ENCODE measurements around the gene ENAH. TPM values are rescaled to one million over a fixed set of nuclear protein-coding genes. Genes with fewer than 3 reads are reported as not detected.
A peak's percentile ranks its signal among the peaks of the same experiment; 100 is the strongest.

The ENAH gene
- total and polyA plus RNA-seq, 2 experiments from 2014 or later = 46.4 to 124 TPM

DNA sequence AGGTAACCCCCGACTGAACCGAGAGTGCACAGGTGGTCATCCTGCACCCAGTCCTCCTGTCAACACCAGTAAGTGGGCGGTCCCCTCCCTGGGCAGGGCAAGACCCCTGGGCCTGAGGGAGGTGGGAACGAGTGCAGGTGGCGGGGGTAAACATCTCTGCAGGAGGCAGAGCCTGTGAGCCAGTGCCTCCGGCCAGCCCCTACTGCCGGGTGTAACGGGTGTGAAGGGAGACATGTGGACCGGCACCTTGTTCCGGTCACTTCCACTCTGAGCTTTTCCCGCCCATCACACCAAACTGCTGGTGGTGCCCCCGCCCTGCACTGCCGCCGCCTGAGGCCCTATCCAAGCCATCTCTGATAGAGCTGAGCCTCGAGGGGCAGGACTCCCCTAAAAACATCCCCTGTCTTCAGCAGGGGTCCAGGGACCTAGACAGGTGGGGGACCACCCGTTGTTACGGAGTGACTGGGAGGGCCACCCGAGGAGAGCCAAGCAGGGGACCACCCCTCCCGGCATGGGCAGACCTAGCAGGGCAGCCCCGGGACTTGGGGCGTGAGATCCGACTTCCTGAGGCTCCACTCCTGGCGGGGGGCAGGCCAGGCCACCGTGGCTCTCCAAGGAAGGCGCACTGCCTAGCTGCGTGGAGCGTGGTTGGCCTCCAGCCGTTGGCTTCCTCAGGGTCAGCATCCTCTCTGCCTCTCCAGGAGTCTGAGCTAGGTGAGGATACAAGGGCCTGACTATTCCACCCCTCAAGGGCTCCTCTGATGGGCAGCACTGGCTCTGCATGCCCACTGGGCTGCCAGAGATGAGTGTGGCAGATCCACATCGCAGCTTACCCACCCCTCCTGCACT lies 181.2 kb downstream of the ENAH start:
- no peak overlapping the region for H3K4me3 ChIP-seq
- peaks cover 6% of the 10 kb centered on the region for H3K4me1 ChIP-seq (ENCODE audit: low read depth)
- DNase-seq (ENCODE audit: low read depth in 1 of 2, low spot score in 1 of 2) = no peak
- H3K9me3 ChIP-seq (ENCODE audit: low read depth) = no peaks in the 10 kb centered on the region
- no peaks in the 10 kb centered on the region for H3K27me3 ChIP-seq
- no peak overlapping the region for H3K27ac ChIP-seq
- H3K36me3 ChIP-seq = no peaks in the 10 kb centered on the region
- TF ChIP-seq, protein P1, sequence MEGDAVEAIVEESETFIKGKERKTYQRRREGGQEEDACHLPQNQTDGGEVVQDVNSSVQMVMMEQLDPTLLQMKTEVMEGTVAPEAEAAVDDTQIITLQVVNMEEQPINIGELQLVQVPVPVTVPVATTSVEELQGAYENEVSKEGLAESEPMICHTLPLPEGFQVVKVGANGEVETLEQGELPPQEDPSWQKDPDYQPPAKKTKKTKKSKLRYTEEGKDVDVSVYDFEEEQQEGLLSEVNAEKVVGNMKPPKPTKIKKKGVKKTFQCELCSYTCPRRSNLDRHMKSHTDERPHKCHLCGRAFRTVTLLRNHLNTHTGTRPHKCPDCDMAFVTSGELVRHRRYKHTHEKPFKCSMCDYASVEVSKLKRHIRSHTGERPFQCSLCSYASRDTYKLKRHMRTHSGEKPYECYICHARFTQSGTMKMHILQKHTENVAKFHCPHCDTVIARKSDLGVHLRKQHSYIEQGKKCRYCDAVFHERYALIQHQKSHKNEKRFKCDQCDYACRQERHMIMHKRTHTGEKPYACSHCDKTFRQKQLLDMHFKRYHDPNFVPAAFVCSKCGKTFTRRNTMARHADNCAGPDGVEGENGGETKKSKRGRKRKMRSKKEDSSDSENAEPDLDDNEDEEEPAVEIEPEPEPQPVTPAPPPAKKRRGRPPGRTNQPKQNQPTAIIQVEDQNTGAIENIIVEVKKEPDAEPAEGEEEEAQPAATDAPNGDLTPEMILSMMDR (IDR thresholded peaks at IDR 0.05; ENCODE audit: low read depth, low read length) = no peak

DNA sequence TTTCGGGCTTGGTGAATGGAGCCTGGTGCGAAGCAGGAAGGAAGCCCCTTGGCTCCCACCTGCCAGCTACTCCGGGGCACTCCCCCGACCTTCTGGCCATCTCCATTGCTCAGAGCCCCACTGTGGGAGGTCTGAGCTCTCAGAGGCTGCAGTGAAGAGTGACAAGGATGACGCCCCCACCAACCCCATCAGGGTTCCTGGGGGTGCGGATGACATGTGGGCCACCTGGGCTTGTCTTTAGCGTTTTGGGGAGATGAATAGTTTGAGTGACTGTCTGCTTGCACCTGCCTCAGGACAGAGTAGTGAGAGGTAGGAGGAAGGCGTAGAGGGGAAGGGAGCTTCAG lies 181.8 kb downstream of the ENAH start:
- Histone ChIP-seq H3K4me3 (no peak overlapping the region), H3K9me3 (ENCODE audit: low read depth) (no peaks in the 10 kb centered on the region), H3K27ac (no peak overlapping the region), H3K36me3 (no peaks in the 10 kb centered on the region), H3K27me3 (no peaks in the 10 kb centered on the region), H3K4me1 (ENCODE audit: low read depth) (peaks cover 6% of the 10 kb centered on the region)
- DNase-seq (ENCODE audit: low read depth in 1 of 2, low spot score in 1 of 2) = no peak
- TF ChIP-seq, protein P1 (IDR thresholded peaks at IDR 0.05; ENCODE audit: low read depth, low read length) = no peak

DNA sequence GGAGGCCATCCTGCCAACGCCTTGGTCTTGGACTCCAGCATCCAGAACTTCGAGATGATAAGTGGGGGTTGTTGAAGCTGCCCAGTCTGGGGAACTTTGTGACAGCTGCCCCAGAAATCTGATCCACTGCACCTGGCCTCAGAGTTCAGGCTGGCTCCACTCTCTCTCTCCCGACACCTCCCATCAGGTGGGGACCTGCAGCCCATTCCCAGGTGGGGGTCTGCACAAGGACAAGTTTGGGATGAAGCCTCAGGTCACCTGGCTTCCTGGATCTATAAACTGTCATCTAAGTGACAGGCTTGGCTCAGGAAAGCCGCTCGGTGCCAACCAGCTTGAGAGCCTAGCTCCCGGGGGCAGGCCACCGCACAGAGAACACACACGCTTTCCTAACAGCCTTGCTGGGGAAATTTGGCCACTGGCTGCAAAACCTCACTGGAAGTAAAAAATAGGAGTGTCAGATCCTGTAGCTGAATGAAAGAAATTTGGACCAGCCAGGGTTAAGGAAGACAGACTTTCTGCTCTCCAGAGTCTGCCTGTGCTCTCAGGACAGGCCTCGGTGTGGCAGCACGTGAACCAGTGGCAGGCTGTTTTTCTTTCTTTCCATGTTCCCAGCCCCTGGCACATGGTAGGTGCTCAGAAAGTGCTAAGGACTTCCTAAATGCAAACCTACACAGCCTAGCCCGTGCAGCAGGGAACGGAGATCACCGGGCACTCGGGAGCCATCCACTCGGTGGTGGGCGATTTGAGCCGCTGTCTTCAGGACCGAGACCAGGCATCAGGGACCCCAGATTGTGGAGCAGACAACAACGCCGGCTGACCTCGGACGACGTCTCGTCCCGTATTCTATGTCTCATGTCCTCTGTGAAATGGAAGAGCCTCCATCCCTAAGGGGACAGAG lies 182.5 kb downstream of the ENAH start:
- Histone ChIP-seq H3K4me1 (ENCODE audit: low read depth) (peaks cover 6% of the 10 kb centered on the region), H3K27me3 (no peaks in the 10 kb centered on the region), H3K4me3 (no peak overlapping the region), H3K36me3 (no peaks in the 10 kb centered on the region), H3K27ac (no peak overlapping the region), H3K9me3 (ENCODE audit: low read depth) (no peaks in the 10 kb centered on the region)
- TF ChIP-seq, protein P1 (IDR thresholded peaks at IDR 0.05; ENCODE audit: low read depth, low read length) = no peak
- no peak for DNase-seq (ENCODE audit: low read depth in 1 of 2, low spot score in 1 of 2)

DNA sequence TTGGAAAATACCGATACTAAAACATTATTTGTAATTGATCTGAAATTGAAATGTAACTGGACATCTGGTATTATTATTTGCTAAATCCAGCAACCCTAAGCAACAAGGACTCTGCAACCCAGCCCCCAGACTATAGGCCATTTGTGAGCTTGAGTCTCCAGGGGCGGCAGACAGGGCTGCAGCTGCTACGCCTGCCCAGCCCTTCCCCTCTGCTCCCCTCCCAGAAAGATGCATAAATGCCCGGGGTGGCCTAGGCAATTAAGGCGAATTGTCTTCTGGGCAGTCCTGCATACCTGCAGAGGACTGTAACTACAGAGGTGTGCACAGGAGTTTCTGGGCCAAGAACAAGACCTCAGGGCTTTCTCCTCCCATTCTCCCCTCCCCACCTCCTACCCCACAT lies 183.9 kb downstream of the ENAH start:
- no peak overlapping the region for H3K4me3 ChIP-seq
- H3K36me3 ChIP-seq = no peaks in the 10 kb centered on the region
- H3K9me3 ChIP-seq (ENCODE audit: low read depth) = no peaks in the 10 kb centered on the region
- no peak overlapping the region for H3K27ac ChIP-seq
- H3K4me1 ChIP-seq (ENCODE audit: low read depth) = peaks cover 11% of the 10 kb centered on the region
- no peak for DNase-seq (ENCODE audit: low read depth in 1 of 2, low spot score in 1 of 2)
- H3K27me3 ChIP-seq = no peaks in the 10 kb centered on the region
- TF ChIP-seq, protein P1 (IDR thresholded peaks at IDR 0.05; ENCODE audit: low read depth, low read length) = no peak

DNA sequence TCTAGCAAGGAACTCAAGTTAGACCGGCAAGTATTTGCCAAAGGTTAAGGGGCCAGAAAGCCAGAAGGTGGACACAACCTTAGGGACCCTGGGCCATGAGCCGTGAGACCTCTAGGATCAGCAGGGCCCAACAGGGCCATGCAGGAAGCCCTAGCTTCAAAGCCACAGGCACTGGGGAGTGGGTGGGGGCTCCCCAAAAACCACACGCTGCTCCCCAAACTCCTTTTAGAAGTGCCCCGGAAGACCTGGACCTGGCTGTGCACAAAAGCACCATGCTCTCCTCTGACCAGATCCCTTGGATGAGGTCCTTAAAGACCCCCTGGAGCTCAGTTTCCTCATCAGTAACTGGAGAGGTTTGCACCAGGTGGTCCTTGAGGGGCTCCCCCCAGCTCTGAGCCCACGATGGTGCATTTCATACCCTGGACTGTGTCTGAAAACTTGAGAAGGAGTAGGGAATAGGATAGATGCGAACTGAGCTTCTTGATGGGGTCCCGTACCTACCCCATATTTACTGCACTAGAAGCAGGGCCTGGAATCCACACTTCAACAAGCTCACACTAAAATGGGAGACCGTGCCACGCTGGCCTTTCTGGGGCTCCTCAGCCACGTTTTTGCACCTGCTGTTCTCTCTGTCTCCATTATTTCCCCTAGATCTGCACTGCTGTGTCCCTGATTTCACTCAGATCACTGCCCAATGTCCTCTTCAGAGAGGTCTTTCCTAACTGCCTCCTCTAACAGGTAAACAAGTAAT lies 184.5 kb downstream of the ENAH start:
- H3K4me1 ChIP-seq (ENCODE audit: low read depth) = peaks cover 11% of the 10 kb centered on the region
- peak overlapping the region; percentile 67 for H3K27ac ChIP-seq
- H3K36me3 ChIP-seq = no peaks in the 10 kb centered on the region

More for the DNA sequence above, 184.5 kb downstream of the ENAH start:
- Histone ChIP-seq H3K9me3 (ENCODE audit: low read depth) (no peaks in the 10 kb centered on the region), H3K4me3 (no peak overlapping the region), H3K27me3 (no peaks in the 10 kb centered on the region)
- TF ChIP-seq, protein P1 (IDR thresholded peaks at IDR 0.05; ENCODE audit: low read depth, low read length) = no peak
- DNase-seq (ENCODE audit: low read depth in 1 of 2, low spot score in 1 of 2) = no peak
